IMR-90 (cell line): Measurements from ENCODE around the gene PRR29.

Source experiments
- CTCF ChIP-seq: conservative IDR thresholded peaks from 2 replicates; pipeline ENCODE4 v1.5.1; 2012; ENCODE audit warnings: mild to moderate bottlenecking, low read depth, low read length, improper control_type of control experiment
- MAFK ChIP-seq: IDR thresholded peaks from 2 replicates; pipeline ENCODE4 v1.6.1; 2012; ENCODE audit warnings: low read depth, low read length, improper control_type of control experiment
- MAZ ChIP-seq: IDR thresholded peaks from 2 replicates; pipeline ENCODE4 v1.6.1; 2012; ENCODE audit warnings: low read depth, mild to moderate bottlenecking, low read length, improper control_type of control experiment, moderate library complexity, borderline replicate concordance
- POLR2A ChIP-seq: IDR thresholded peaks from 2 replicates; pipeline ENCODE4 v1.6.1; 2012; ENCODE audit warnings: mild to moderate bottlenecking, low read depth, low read length
- RAD21 ChIP-seq: IDR thresholded peaks from 2 replicates; pipeline ENCODE4 v1.6.1; 2012; ENCODE audit warnings: low read length, improper control_type of control experiment
- RFX5 ChIP-seq: IDR thresholded peaks from 2 replicates; pipeline ENCODE4 v1.8.0; 2012; ENCODE audit warnings: low read depth, mild to moderate bottlenecking, low read length, moderate library complexity
- USF2 ChIP-seq: fragments of 150-350 bp; IDR thresholded peaks from 2 replicates; pipeline ENCODE4 v1.6.1; 2017; ENCODE audit warnings: mild to moderate bottlenecking, antibody characterized with exemption, low read length, low read depth

- TF ChIP-seq CTCF (no peak), MAFK (no peak), USF2 (no peak), RFX5 (no peak), POLR2A (no peak), MAZ (no peak), RAD21 (no peak)
These were observed 17.3 kb downstream of the PRR29 start for GRCh38 chr17:64015447-64015846.
